Sigmoid colon (tissue), 4 donors: ENCODE measurements around the gene PPP1R2.

ENCODE experiments used
- EP300 ChIP-seq, 4 donors: sonication (generic); formaldehyde crosslinking; IDR thresholded peaks; one replicate each; pipeline ENCODE4 v1.6.1; 2017; ENCODE audit warnings: antibody characterized with exemption in 4 of 4
- POLR2AphosphoS5 ChIP-seq, 4 donors: sonication (generic); formaldehyde crosslinking; IDR thresholded peaks; one replicate each; pipeline ENCODE4 v1.6.1; 2017; ENCODE audit warnings: antibody characterized with exemption in 4 of 4
- TF ChIP-seq, protein P1 (sequence below), 4 experiments: fragments of 450-650 bp in 3 of 4; fragments of 200-600 bp in 1 of 4; IDR thresholded peaks; one replicate each; pipeline ENCODE4 v1.5.1; 2016 to 2019; ENCODE audit warnings: antibody characterized with exemption in 4 of 4, mild to moderate bottlenecking in 3 of 4, moderate library complexity in 2 of 4

DNA sequence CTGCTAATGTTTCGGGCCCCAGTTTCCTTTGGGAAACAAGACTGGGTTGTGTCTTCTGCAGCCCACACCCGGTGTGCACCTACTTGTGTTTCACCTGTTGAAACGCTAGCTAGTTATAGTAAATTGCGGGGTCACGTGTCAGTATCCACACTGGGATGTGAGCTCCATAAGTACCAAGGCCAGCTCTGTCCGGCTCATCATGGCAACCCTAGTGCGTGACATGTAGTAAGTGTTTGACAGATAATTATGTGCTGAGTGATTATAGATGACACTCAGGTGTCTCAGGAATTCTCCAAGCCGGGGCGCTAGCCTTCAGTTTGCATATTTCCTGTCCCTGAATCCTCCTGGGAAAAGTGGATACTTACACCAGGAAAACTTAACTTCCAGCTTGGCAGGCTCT, 27.8 kb upstream of the PPP1R2 start:
- no peak for TF ChIP-seq EP300 (IDR thresholded peaks at IDR 0.05)
- TF ChIP-seq, protein P1, sequence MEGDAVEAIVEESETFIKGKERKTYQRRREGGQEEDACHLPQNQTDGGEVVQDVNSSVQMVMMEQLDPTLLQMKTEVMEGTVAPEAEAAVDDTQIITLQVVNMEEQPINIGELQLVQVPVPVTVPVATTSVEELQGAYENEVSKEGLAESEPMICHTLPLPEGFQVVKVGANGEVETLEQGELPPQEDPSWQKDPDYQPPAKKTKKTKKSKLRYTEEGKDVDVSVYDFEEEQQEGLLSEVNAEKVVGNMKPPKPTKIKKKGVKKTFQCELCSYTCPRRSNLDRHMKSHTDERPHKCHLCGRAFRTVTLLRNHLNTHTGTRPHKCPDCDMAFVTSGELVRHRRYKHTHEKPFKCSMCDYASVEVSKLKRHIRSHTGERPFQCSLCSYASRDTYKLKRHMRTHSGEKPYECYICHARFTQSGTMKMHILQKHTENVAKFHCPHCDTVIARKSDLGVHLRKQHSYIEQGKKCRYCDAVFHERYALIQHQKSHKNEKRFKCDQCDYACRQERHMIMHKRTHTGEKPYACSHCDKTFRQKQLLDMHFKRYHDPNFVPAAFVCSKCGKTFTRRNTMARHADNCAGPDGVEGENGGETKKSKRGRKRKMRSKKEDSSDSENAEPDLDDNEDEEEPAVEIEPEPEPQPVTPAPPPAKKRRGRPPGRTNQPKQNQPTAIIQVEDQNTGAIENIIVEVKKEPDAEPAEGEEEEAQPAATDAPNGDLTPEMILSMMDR (IDR thresholded peaks at IDR 0.05), result no peak
- TF ChIP-seq POLR2AphosphoS5 (IDR thresholded peaks at IDR 0.05), result no peak
